Natural killer cell (primary cell): ENCODE data around the gene DRG2. TPM values are rescaled to one million over a fixed set of nuclear protein-coding genes. Genes with fewer than 3 reads are reported as not detected.
A peak's percentile ranks its signal among the peaks of the same experiment; 100 is the strongest.

Experiments
- ATAC-seq, 3 donors: fragments of 150-1000 bp in 2 of 3; fragments of 200-7000 bp in 1 of 3; cut with Tn5 transposase; 1 replicate in 1 of 3; 2 replicates in 2 of 3; pipeline ENCODE4 v1.10.0; 2021; ENCODE audit warnings: mild to moderate bottlenecking in 2 of 3, moderate library complexity in 2 of 3
- DNase-seq, 2 donors: peaks; one replicate each; pipeline versions ENCODE4 v3.0.0 to v3.0.0-alpha.2; 2013 to 2021; ENCODE audit warnings: mixed read lengths in 1 of 2
- H3K27ac ChIP-seq: one replicate; pipeline ENCODE4 v1.5.1; 2013; ENCODE audit warnings: mild to moderate bottlenecking, low read length
- H3K27me3 ChIP-seq: one replicate; pipeline ENCODE4 v1.6.1; 2013; ENCODE audit warnings: low read length; ENCODE audit not compliant: control insufficient read depth, insufficient read depth
- H3K36me3 ChIP-seq: one replicate; pipeline ENCODE4 v1.6.1; 2013; ENCODE audit warnings: low read length; ENCODE audit not compliant: control insufficient read depth, insufficient read depth
- H3K4me1 ChIP-seq: one replicate; pipeline ENCODE4 v1.6.1; 2013; ENCODE audit warnings: low read length; ENCODE audit not compliant: control insufficient read depth, insufficient read depth
- H3K4me3 ChIP-seq: one replicate; pipeline ENCODE4 v1.5.1; 2013; ENCODE audit warnings: low read length
- H3K9me3 ChIP-seq: one replicate; pipeline ENCODE4 v1.6.1; 2013; ENCODE audit warnings: low read length; ENCODE audit not compliant: control insufficient read depth, insufficient read depth
- H3K27ac Mint-ChIP-seq, 2 donors: one replicate each; pipeline ENCODE4 v1.8.0; 2022; ENCODE audit warnings: mild to moderate bottlenecking in 2 of 2, mixed read lengths in 2 of 2, moderate library complexity in 1 of 2
- H3K27me3 Mint-ChIP-seq, 2 donors: one replicate each; pipeline ENCODE4 v1.8.0; 2022; ENCODE audit warnings: low read depth in 2 of 2, mixed read lengths in 2 of 2
- H3K36me3 Mint-ChIP-seq: one replicate; pipeline ENCODE4 v1.8.0; 2022; ENCODE audit warnings: mixed read lengths
- H3K4me1 Mint-ChIP-seq, 2 donors: one replicate each; pipeline ENCODE4 v1.8.0; 2022; ENCODE audit warnings: mixed read lengths in 2 of 2
- H3K4me3 Mint-ChIP-seq: one replicate; pipeline ENCODE4 v1.8.0; 2022; ENCODE audit warnings: mild to moderate bottlenecking, moderate library complexity, mixed read lengths
- H3K9me3 Mint-ChIP-seq, 2 donors: one replicate each; pipeline ENCODE4 v1.8.0; 2022; ENCODE audit warnings: mixed read lengths in 2 of 2
- CTCF ChIP-seq: fragments of 200-600 bp; IDR thresholded peaks from one replicate; pipeline ENCODE4 v1.8.0; 2022; ENCODE audit warnings: antibody characterized with exemption
- WGBS: methylation state at CpG from one replicate; pipeline ENCODE4 v1.1.7; 2013; ENCODE audit warnings: missing lambda C conversion rate; ENCODE audit not compliant: insufficient coverage; 5-methylcytosine and 5-hydroxymethylcytosine counted together
- intact Hi-C: fragments of 100-400 bp; cut with micrococcal nuclease; formaldehyde crosslinking; loops from one replicate; pipeline ENCODE4 v1.14.2; 2022
- total RNA-seq, 4 donors: library from RNA; stranded (reverse); fragments of 120-200 nt in 1 of 4; gene quantifications; one replicate each; pipeline versions ENCODE4 v1.2.3 to v1.2.4, GENCODE V29; 2013 to 2022

Gene DRG2
- total RNA-seq, 3 donors from 2014 or later (not counting 1 experiment from before 2014, with no cell fraction given) = 53.3 to 69.2 (median 62.7) TPM

- Histone ChIP-seq H3K9me3 (no peaks in the 10 kb centered on the region), H3K27me3 (no peaks in the 10 kb centered on the region), H3K4me3 (no peak overlapping the region), H3K4me1 (peaks cover 25% of the 10 kb centered on the region), H3K36me3 (no peaks in the 10 kb centered on the region), H3K27ac (no peak overlapping the region)
- TF ChIP-seq CTCF = no peak
- no peak overlapping the region for H3K4me3 Mint-ChIP-seq
- intact Hi-C loops = no loop called here
- 78% methylated on average over 7 of the region's 8 CpGs for WGBS
- H3K4me1 Mint-ChIP-seq = peaks cover 6 to 15% of the 10 kb centered on the region in 2 donors
- ATAC-seq (no peak), DNase-seq (no peak)
- no peaks in the 10 kb centered on the region for H3K27me3 Mint-ChIP-seq
- H3K27ac Mint-ChIP-seq = peak overlapping the region in 1 of 2 donors; percentile 70
- no peaks in the 10 kb centered on the region for H3K36me3 Mint-ChIP-seq
- H3K9me3 Mint-ChIP-seq = no peaks in the 10 kb centered on the region
Observed at GRCh38 chr17:18156171-18156975, 68.6 kb downstream of the DRG2 start.

DNA sequence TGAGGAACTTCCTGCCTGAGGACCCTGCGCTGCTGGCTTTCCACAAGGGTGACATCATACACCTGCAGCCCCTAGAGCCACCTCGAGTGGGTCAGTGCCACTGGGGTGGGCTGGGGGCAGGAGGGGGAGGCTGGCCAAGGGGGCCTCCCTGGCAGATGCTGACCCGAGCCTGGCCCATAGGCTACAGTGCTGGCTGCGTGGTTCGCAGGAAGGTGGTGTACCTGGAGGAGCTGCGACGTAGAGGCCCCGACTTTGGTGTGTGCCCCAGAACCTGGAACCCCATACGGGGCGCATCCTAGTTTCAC is 69.2 kb downstream of the DRG2 start:
- Histone ChIP-seq H3K36me3 (no peaks in the 10 kb centered on the region), H3K4me1 (peaks cover 25% of the 10 kb centered on the region), H3K27ac (peak overlapping the region; percentile 33), H3K9me3 (no peaks in the 10 kb centered on the region), H3K27me3 (no peaks in the 10 kb centered on the region), H3K4me3 (no peak overlapping the region)
- ATAC-seq = no peak
- Mint-ChIP-seq H3K36me3 (no peaks in the 10 kb centered on the region), H3K27me3 (no peaks in the 10 kb centered on the region), H3K4me3 (no peak overlapping the region), H3K4me1 (peaks cover 6 to 15% of the 10 kb centered on the region in 2 donors), H3K27ac (peak overlapping the region in 1 of 2 donors; percentile 94), H3K9me3 (no peaks in the 10 kb centered on the region)
- TF ChIP-seq CTCF = no peak
- 89% methylated on average over 10 of the region's 10 CpGs for WGBS
- intact Hi-C loops = no loop called here
- DNase-seq = no peak

Other genes with a start within 250 kb of the DRG2 start
- gene TOM1L2, start 115.5 kb upstream of the DRG2 start, total RNA-seq = 10 to 100 TPM; 35.7 to 43.2 (median 35.7) TPM
- gene DRC3, start 115.1 kb upstream of the DRG2 start, total RNA-seq = under 1 TPM in 2 of 3 donors, not detected in 1; 0.26 to 0.78 TPM
- gene ATPAF2, start 48.8 kb upstream of the DRG2 start, total RNA-seq = 10 to 100 TPM; 31.4 to 43.4 (median 41.5) TPM
- 1 to 10 TPM; 6.6 to 10.0 (median 6.9) TPM for gene GID4, start 48.5 kb upstream of the DRG2 start, total RNA-seq
- 1 to 10 TPM; 1.6 to 2.0 (median 1.8) TPM for gene MYO15A, start 20.8 kb downstream of the DRG2 start, total RNA-seq
- gene ALKBH5, start 95.9 kb downstream of the DRG2 start, total RNA-seq = 100 to 1,000 TPM in 1 of 3 donors, 10 to 100 TPM in 2; 95.6 to 114 (median 96.7) TPM
- 10 to 100 TPM; 19.7 to 26.2 (median 25.8) TPM for gene LLGL1, start 137.7 kb downstream of the DRG2 start, total RNA-seq
- gene FLII, start 170.8 kb downstream of the DRG2 start, total RNA-seq = 100 to 1,000 TPM; 286 to 342 (median 327) TPM
- gene MIEF2, start 172.7 kb downstream of the DRG2 start, total RNA-seq = 10 to 100 TPM; 10.6 to 12.8 (median 11.3) TPM
- 10 to 100 TPM; 38.1 to 59.7 (median 53.2) TPM for gene TOP3A, start 227.0 kb downstream of the DRG2 start, total RNA-seq
- gene SMCR8, start 227.3 kb downstream of the DRG2 start, total RNA-seq = 10 to 100 TPM; 33.5 to 48.5 (median 39.2) TPM